LHCN-M2 (cell line): Measurements from ENCODE around the gene PEAK1. TPM values are rescaled to one million over a fixed set of nuclear protein-coding genes. Genes with fewer than 3 reads are reported as not detected.
"Not testable (repeated sequence)": the region's sequence is repeated elsewhere in the genome, so short reads cannot be mapped to it uniquely, and the experiment has no call there.

ENCODE experiments used
- DNase-seq: peaks from one replicate; pipeline ENCODE4 v3.0.0-alpha.2; 2012; ENCODE audit warnings: low read depth
- total RNA-seq: library from RNA; depleted of rRNA; stranded (reverse); fragments of >200 nt; gene quantifications from 2 replicates; pipeline ENCODE4 v1.2.3, GENCODE V29; 2014

PEAK1 gene
- total RNA-seq, 1 experiment from 2014 or later = 15.0 TPM

GRCh38 chr15:77426377-77426776 is 6.5 kb upstream of the PEAK1 start:
- DNase-seq = no peak

GRCh38 chr15:77425104-77425503 is 5.2 kb upstream of the PEAK1 start:
- DNase-seq = no peak

DNA sequence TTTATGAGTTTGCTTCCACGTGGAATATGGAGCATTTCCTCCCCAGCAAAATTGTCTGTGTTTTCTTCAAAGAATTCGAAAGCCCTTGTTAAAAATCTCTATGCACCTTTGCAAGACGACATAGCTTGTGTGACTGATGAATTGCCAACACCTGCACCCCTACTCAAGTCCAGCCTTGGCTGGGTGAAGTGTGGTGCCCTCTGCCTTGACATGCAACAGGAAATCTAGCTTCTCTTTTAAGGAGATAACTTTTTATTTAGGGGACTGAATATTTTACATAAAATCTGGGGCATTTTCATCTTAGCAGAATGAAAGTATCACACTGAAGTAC is 1.4 kb upstream of the PEAK1 start:
- peak; percentile 26 for DNase-seq

DNA sequence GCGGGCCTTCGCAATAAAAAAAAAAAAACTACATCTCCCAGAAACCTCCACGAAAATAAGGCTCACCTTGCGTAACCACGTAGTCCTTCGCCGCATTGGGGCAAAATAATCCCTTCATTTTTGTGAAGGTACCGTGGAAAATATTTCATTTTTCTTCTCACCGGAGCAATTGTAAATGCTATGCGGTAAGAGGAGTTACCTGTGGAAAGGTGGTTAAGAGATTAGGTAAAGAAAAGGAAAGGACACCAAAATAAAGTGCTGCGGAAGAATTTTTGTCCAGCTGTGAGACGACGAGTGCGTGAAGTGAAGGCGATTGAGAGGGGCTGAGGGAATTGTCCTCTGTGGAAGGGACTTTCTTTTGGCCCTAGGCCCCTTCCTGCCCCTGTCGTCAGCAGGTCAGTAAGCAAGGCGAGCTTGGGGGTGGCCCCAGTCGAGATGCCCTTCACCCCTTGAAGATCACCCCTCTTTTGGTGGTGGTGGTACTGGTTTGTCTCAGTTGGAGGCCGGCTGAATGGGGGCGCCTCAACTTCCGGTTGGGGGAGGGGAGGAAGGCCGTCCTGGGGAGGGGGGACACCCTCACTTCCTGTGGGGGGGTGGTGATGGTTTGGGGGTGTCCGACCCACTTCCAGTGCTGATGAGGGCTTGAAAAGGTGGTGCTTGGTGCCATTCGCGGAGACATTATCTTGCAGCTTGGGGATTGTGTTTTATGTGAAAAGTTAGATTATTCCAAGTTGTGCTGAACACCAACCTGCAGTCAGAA is 886 bp upstream of the PEAK1 start, which contains the start of gene HMG20A:
Gene HMG20A, plus strand, starts transcription at position 279 of the 760 bp plus-strand sequence. CDS start 37,520 bp downstream, outside the sequence.
- DNase-seq = peak; percentile 85

DNA sequence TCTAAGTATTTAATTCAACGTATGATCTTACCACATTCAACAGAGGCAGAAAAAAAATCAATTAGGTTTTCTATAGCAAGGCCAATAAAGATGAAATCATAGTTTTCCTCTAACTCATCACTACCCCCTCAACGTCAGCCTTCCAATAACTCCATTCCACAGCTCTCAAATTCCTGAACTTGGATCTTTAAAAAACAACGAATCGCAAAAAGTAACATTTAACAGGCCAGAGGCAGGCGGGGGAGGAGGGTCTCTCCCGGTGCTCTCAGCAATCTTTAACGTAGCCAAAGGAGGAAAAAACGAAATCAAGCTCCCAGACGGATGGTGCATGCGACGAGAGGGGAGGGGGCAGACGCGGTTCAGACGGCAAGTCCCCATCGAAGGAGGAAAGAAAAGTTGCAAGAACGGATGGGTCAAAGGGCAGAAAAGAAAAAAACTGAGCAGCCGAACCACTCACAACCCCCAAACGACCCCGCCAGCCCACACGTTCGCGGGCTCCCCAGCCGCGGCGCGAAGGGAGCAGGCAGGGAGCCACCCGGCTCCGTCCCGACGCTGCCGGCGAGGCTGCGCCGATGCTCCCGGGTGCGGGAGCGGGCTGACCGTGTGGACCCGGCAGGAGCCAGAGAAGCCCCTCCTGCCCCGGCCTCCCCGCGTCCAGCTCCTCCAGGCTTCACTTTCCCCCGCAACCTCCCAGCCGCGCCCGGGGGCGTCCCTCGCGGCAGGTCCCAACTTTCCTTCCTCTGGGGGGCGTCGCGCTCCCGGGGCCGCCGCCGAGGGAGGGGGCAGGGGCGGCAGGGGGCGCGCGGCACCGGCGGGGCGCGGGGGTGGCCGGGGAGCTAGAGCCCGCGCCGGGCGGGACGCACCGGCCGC is 703 bp downstream of the PEAK1 start:
- DNase-seq = peak; percentile 30

DNA sequence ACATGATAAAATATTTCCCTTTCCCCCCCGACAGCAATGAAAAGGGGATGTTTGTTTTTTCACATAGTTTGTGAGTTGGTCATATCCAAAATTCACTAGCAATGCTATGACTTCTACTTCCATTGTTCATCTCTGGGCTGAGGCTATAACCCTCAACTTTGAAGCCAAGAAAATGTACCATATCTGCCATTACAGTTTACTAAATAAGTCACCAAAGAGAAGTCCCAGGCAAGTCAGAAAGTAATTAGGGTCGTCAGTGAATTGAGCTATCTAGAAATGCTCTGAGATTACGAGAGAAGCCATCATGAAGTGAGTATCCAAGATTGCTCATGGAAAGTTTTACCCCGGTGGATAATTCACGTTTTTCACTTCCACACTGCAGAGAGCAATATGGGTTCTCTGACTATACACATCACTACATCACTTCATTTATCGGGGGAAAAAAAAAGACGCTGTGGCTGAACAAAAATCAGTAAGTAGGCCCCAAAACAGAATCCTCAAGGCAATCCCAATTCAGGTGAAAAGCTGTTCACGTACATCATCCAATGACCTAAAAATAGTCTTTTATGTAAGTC is 1.4 kb downstream of the PEAK1 start:
- DNase-seq = peak; percentile 26

GRCh38 chr15:77417602-77418001 is 2.3 kb downstream of the PEAK1 start:
- DNase-seq = peak; percentile 18

- no peak for DNase-seq
These were observed 3.0 kb downstream of the PEAK1 start for GRCh38 chr15:77416954-77417353.

- peak; percentile 27 for DNase-seq
These were observed 3.8 kb downstream of the PEAK1 start for GRCh38 chr15:77416148-77416455.

DNA sequence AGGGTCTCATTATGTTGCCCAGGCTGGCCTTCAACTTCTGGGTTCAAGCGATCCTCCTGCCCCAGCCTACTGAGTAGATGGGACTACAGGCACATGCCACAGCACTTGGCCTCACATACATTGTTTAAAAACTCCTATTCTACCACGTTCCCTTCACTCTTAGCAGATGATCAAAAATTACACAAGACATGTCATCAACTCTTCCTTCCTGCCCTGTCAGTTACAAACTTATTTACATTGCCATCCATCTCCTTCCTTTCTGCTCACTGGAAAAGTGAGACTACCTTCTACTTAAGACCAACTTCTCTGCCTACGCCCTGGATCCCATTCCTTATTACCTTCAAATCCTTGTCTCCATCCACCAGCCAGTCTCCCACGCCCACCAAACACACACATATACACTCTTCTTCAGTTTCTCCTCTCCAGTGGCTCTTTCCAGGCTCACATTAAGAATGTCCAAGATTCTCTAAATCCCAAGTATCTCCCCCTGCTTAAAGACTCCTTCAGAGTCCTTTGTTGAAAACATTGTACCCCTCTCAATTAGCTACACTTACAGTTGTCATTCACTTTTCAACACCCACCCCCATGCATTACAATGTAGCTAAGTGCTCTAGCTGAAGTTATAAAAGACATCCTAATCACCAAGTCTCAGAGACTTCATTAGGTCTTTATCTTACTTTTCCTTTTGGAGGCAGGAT is 4.3 kb downstream of the PEAK1 start:
- no peak for DNase-seq

DNA sequence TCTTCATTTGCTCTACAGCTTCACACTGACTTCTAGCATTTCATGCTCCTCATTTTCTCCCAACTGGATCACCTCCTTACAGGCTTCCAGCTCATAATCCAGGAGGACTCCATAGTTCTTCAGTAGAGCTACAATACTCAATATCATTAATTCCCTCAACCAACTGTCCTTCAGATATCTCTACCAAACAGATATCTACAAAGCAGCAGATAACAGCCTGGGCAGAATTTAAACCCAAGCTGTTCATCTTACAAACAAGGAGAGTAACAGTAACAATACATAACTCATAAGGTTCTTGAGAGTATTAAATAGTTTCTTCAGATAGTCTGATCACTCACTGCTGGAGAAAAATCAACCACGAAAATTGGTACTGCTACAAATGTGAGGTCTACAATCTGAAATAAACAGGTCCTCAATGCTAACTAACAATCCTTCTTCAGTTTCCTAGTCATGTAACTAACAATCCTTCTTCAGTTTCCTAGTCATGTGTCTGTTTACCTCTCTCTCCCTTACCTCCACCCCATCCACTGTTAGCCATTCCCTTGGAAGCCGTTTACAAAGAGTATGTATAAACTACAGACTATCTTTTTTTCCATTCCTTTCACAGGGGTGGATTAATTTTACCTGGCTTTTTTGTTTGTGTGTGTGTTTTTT is 5.0 kb downstream of the PEAK1 start:
- no peak for DNase-seq

DNA sequence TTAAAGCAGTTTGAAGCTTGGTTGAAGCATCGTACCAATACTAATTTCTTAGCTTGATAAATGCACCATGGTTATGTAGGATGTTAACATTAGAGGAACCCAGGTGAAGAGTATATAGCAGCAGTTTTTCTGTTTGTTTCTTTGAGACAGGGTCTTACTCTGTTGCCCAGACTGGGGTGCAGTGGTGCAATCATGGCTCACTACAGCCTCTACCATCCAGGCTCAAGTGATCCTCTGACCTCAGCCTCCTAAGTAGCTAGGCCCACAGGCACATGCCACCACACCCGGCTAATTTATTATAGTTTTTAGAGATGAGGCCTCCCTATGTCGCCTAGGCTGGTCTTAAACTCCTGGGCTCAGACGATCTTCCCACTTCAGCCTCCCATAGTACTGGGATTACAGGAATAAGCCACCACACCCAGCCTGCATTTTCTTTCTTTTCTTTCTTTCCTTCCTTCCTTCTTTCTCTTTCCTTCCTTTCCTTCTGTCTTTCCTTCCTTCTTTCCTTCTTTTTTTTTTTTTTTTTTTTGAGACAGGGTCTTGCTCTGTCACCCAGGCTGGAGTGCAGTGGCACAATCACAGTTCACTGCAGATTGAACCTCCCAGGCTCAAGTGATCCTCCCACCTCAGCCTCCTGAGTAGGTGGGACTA is 6.1 kb downstream of the PEAK1 start:
- no peak for DNase-seq

- no peak for DNase-seq
These were observed 6.8 kb downstream of the PEAK1 start for GRCh38 chr15:77412972-77413698.

- no peak for DNase-seq
These were observed 8.3 kb downstream of the PEAK1 start for GRCh38 chr15:77411619-77411976.

DNA sequence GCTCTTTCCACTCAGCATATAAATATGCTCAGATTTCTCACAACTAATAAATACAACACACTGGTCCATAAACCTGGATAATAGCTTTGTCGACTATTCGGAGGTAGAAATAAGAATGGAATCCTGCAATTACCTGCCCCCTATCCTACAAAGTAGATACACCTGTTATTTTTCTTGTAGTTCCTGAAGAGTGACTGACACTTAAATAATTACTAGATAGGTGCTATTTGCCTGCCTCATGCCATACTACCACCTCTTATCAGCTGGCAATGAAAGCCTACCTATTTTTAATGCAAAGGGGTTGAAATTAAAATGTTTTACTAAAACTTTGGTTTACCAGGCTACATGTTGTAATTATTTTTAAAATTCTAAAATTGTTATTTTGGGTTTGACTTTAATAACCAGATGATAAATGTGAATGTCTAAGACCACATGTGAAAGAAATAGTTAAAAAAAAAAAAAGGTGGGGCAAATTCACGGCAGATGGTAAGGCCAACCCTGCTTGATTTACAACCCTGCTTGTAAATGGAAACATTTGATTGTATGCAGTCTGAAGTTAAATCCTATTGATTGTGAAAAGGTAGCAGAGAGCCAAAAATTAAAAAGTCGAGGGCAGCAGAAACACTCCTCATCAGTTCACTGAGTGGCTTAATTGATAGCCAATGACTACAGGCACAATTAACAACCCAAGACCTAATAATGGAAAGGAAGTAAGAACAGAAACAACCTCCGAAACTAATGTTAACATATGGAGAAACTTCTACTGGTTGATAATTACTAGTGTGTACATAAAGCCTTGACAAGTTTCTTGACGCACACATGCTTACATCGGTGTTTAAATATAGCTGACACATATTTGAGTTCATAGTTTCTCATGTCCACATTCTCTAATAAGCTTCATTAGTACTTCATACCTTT is 8.9 kb downstream of the PEAK1 start:
- DNase-seq = no peak

DNA sequence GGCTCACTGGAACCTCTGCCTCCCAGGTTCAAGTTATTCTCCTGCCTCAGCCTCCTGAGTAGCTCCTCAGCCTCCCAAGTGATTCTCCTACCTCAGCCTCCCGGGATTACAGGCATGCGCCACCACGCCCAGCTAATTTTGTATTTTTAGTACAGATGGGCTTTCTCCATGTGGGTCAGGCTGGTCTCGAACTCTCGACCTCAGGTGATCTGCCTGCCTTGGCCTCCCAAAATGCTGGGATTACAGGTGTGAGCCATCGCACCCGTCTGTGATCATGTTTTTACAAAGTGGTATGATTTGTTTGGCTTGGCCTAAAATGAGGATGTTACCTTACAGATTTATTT is 9.8 kb downstream of the PEAK1 start:
- not testable (repeated sequence) for DNase-seq

GRCh38 chr15:77409259-77410156 is 10.4 kb downstream of the PEAK1 start:
- DNase-seq = peak; percentile 15

DNA sequence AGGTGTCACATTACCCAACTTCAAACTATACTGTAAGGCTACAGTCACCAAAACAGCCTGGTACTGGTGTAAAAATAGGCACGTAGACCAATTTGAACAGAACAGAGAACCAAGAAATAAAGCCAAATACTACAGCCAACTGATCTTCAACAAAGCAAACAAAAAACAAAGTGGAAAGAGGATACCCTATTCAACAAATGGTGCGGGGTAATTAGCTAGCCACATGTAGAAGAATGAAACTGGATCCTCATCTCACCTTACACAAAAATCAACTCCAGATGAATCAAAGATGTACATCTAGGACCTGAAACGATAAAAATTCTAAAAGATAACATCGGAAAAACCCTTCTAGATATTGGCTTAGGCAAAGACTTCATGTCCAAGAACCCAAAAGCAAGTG is 13.1 kb downstream of the PEAK1 start:
- DNase-seq = no peak
